Measurements from ENCODE around the gene ZBTB47. TPM values are rescaled to one million over a fixed set of nuclear protein-coding genes. Genes with fewer than 3 reads are reported as not detected.

Gene ZBTB47
- total RNA-seq, 1 donor = 5.9 TPM

- DNase-seq (ENCODE audit: low read depth in 2 of 3, low spot score in 2 of 3) = no peak
These were observed 44.0 kb downstream of the ZBTB47 start for GRCh38 chr3:42697289-42698051.

GRCh38 chr3:42698216-42698910 lies 44.9 kb downstream of the ZBTB47 start:
- DNase-seq (ENCODE audit: low read depth in 2 of 3, low spot score in 2 of 3) = no peak

GRCh38 chr3:42698911-42699230 lies 45.4 kb downstream of the ZBTB47 start:
- DNase-seq (ENCODE audit: low read depth in 2 of 3, low spot score in 2 of 3) = no peak

GRCh38 chr3:42699511-42699971 lies 46.0 kb downstream of the ZBTB47 start:
- DNase-seq (ENCODE audit: low read depth in 2 of 3, low spot score in 2 of 3) = no peak

GRCh38 chr3:42700366-42701288 lies 47.1 kb downstream of the ZBTB47 start:
- no peak for DNase-seq (ENCODE audit: low read depth in 2 of 3, low spot score in 2 of 3)

- peak; percentile 13 to 78 (median 54) for DNase-seq (ENCODE audit: low read depth in 2 of 3, low spot score in 2 of 3)
These were observed 48.0 kb downstream of the ZBTB47 start for GRCh38 chr3:42701371-42702065.

- DNase-seq (ENCODE audit: low read depth in 2 of 3, low spot score in 2 of 3) = no peak
These were observed 48.8 kb downstream of the ZBTB47 start, which contains the start of gene HHATL for GRCh38 chr3:42702066-42702951. TSS of gene HHATL (minus strand) at chr3:42702798. CDS start at chr3:42700826, 1,972 bp downstream.

- no peak for DNase-seq (ENCODE audit: low read depth in 2 of 3, low spot score in 2 of 3)
These were observed 49.6 kb downstream of the ZBTB47 start for GRCh38 chr3:42702982-42703694.

GRCh38 chr3:42703695-42704025 lies 50.2 kb downstream of the ZBTB47 start:
- no peak for DNase-seq (ENCODE audit: low read depth in 2 of 3, low spot score in 2 of 3)

GRCh38 chr3:42704136-42704841 lies 50.8 kb downstream of the ZBTB47 start:
- DNase-seq (ENCODE audit: low read depth in 2 of 3, low spot score in 2 of 3) = no peak

- DNase-seq (ENCODE audit: low read depth in 2 of 3, low spot score in 2 of 3) = no peak
These were observed 51.7 kb downstream of the ZBTB47 start for GRCh38 chr3:42705058-42705767.

- DNase-seq (ENCODE audit: low read depth in 2 of 3, low spot score in 2 of 3) = no peak
These were observed 52.6 kb downstream of the ZBTB47 start for GRCh38 chr3:42705962-42706585.

GRCh38 chr3:42706721-42707619 lies 53.5 kb downstream of the ZBTB47 start:
- DNase-seq (ENCODE audit: low read depth in 2 of 3, low spot score in 2 of 3) = no peak

GRCh38 chr3:42707620-42708355 lies 54.3 kb downstream of the ZBTB47 start:
- DNase-seq (ENCODE audit: low read depth in 2 of 3, low spot score in 2 of 3) = no peak

GRCh38 chr3:42708611-42709151 lies 55.2 kb downstream of the ZBTB47 start:
- DNase-seq (ENCODE audit: low read depth in 2 of 3, low spot score in 2 of 3) = no peak
